AG04449 (cell line): ENCODE data around the gene CCIN.

Source experiments
- CTCF ChIA-PET: fragments of 350-600 bp; formaldehyde crosslinking; extraction: SDS; loops from one replicate; lab custom pipeline; 2021; ENCODE audit warnings: antibody characterized with exemption; lab: Yijun Ruan, JAX
- POLR2A ChIA-PET: fragments of 400-600, 350-600 bp; formaldehyde crosslinking; extraction: SDS; loops from one replicate; lab custom pipeline; 2020; ENCODE audit warnings: antibody characterized with exemption, inconsistent platforms; lab: Yijun Ruan, JAX
- DNase-seq: peaks from one replicate; pipeline ENCODE4 v3.0.0-alpha.2; 2010; ENCODE audit warnings: low read depth, low spot score
- H3K4me3 ChIP-seq: 2 replicates; pipeline ENCODE4 v1.5.1; 2011; ENCODE audit warnings: low read depth, mild to moderate bottlenecking, control low read depth, low read length
- CTCF ChIP-seq: IDR thresholded peaks from one replicate; pipeline ENCODE4 v1.5.1; 2011; ENCODE audit warnings: mild to moderate bottlenecking, moderate library complexity, low read length, control low read depth, inconsistent platforms; ENCODE audit not compliant: insufficient read depth; ENCODE audit errors: missing control alignments

Gene CCIN

GRCh38 chr9:36147441-36148175 is 21.6 kb upstream of the CCIN start:
- CTCF ChIA-PET = interaction anchor here (0.6 to 12.5 kb wide), 5 partner anchors 11 to 191 kb away, joined by 3 to 103 read pairs (median 9); partner anchors contain the start of genes CLTA and GLIPR2

GRCh38 chr9:36148311-36149051 is 20.7 kb upstream of the CCIN start:
- ChIA-PET POLR2A (interaction anchor here (1.0 to 1.9 kb wide), 8 partner anchors 12 to 46 kb away, joined by 3 to 13 read pairs (median 8); partner anchors contain the start of genes CLTA and GLIPR2), CTCF (interaction anchor here (0.6 to 12.5 kb wide), 7 partner anchors 9 to 203 kb away, joined by 3 to 103 read pairs (median 4); partner anchors contain the start of genes CLTA and GLIPR2)
- no peak for TF ChIP-seq CTCF
- DNase-seq = peak; percentile 77
- no peak overlapping the region; the same call in 1 of the 2 replicates for H3K4me3 ChIP-seq

More at GRCh38 chr9:36147441-36148175, 21.6 kb upstream of the CCIN start:
- no peak overlapping the region for H3K4me3 ChIP-seq
- TF ChIP-seq CTCF = no peak
- POLR2A ChIA-PET = no interaction called here
- DNase-seq = no peak

- CTCF ChIA-PET = interaction anchor here (0.6 to 12.5 kb wide), 7 partner anchors 9 to 204 kb away, joined by 3 to 103 read pairs (median 4); partner anchors contain the start of genes CLTA and GLIPR2
- TF ChIP-seq CTCF = no peak
- POLR2A ChIA-PET = interaction anchor here (1.0 to 1.9 kb wide), 8 partner anchors 12 to 47 kb away, joined by 3 to 13 read pairs (median 8); partner anchors contain the start of genes CLTA and GLIPR2
- no peak for DNase-seq
- H3K4me3 ChIP-seq = no peak overlapping the region; the same call in 1 of the 2 replicates
Observed at GRCh38 chr9:36149197-36149596, 20.0 kb upstream of the CCIN start.

- TF ChIP-seq CTCF = no peak
- ChIA-PET CTCF (interaction anchor here (0.9 to 12.5 kb wide), 5 partner anchors 9 to 40 kb away, joined by 3 to 103 read pairs (median 3); partner anchors contain the start of gene CLTA), POLR2A (interaction anchor here (1.0 to 2.1 kb wide), 2 partner anchors 9 to 12 kb away, joined by 3 to 8 read pairs; no protein-coding TSS in a partner anchor)
- no peak for DNase-seq
- H3K4me3 ChIP-seq = no peak overlapping the region
Observed at GRCh38 chr9:36150574-36151315, 18.4 kb upstream of the CCIN start.

- no peak for DNase-seq
- ChIA-PET CTCF (interaction anchor here (0.9 to 12.5 kb wide), 4 partner anchors 10 to 206 kb away, joined by 3 to 103 read pairs (median 3); no protein-coding TSS in a partner anchor), POLR2A (interaction anchor here (1.0 to 2.1 kb wide), 2 partner anchors 8 to 12 kb away, joined by 3 to 8 read pairs; no protein-coding TSS in a partner anchor)
- TF ChIP-seq CTCF = no peak
- no peak overlapping the region for H3K4me3 ChIP-seq
Observed at GRCh38 chr9:36151316-36152210, 17.6 kb upstream of the CCIN start.
